AG09309 (cell line): Measurements from ENCODE around the gene NOXO1.

Source experiments
- DNase-seq: peaks from one replicate; pipeline ENCODE4 v3.0.0-alpha.2; 2010; ENCODE audit warnings: low read depth
- H3K4me3 ChIP-seq: 2 replicates; pipeline ENCODE4 v1.5.1; 2011; ENCODE audit warnings: mild to moderate bottlenecking, low read depth, low read length, moderate library complexity; ENCODE audit not compliant: control insufficient read depth
- CTCF ChIP-seq: IDR thresholded peaks from 2 replicates; pipeline ENCODE4 v1.5.1; 2011; ENCODE audit warnings: mild to moderate bottlenecking, low read depth, low read length, inconsistent platforms; ENCODE audit not compliant: insufficient read depth, control insufficient read depth; ENCODE audit errors: missing control alignments

NOXO1 gene

GRCh38 chr16:1938910-1939309 is 42.4 kb downstream of the NOXO1 start:
- DNase-seq, result no peak
- H3K4me3 ChIP-seq, result no peak overlapping the region
- TF ChIP-seq CTCF, result no peak

- no peak overlapping the region for H3K4me3 ChIP-seq
- no peak for DNase-seq
- no peak for TF ChIP-seq CTCF
Observed at GRCh38 chr16:1938316-1938715, 43.0 kb downstream of the NOXO1 start.

GRCh38 chr16:1936945-1937479 is 44.3 kb downstream of the NOXO1 start:
- TF ChIP-seq CTCF, result no peak
- DNase-seq, result no peak
- H3K4me3 ChIP-seq, result no peak overlapping the region

- DNase-seq, result no peak
- no peak overlapping the region for H3K4me3 ChIP-seq
- TF ChIP-seq CTCF, result no peak
Observed at GRCh38 chr16:1933097-1933661, 48.1 kb downstream of the NOXO1 start.

GRCh38 chr16:1932050-1933028 is 48.9 kb downstream of the NOXO1 start:
- peak; percentile 8 for TF ChIP-seq CTCF
- no peak for DNase-seq
- H3K4me3 ChIP-seq, result no peak overlapping the region

- H3K4me3 ChIP-seq, result no peak overlapping the region
- DNase-seq, result no peak
- no peak for TF ChIP-seq CTCF
Observed at GRCh38 chr16:1930338-1930720, 50.9 kb downstream of the NOXO1 start.
